IPS-NIHi7 (cell line): ENCODE data around the gene UBE2N.
"Not testable (repeated sequence)": the region's sequence is repeated elsewhere in the genome, so short reads cannot be mapped to it uniquely, and the experiment has no call there.

Source experiments
- DNase-seq: peaks from one replicate; pipeline ENCODE4 v3.0.0; 2012; ENCODE audit warnings: mixed read lengths; ENCODE audit errors: extremely low spot score

Gene UBE2N

GRCh38 chr12:93443576-93443975, 1.8 kb upstream of the UBE2N start:
- DNase-seq: no peak

- DNase-seq: no peak
These were observed 929 bp upstream of the UBE2N start for GRCh38 chr12:93442411-93443340.

GRCh38 chr12:93441081-93441616, 598 bp downstream of the UBE2N start:
- peak; percentile 21 for DNase-seq

GRCh38 chr12:93440043-93440835, 1.5 kb downstream of the UBE2N start:
- no peak for DNase-seq

GRCh38 chr12:93438266-93439050, 3.3 kb downstream of the UBE2N start:
- DNase-seq: no peak

- no peak for DNase-seq
These were observed 7.4 kb downstream of the UBE2N start for GRCh38 chr12:93434256-93434865.

- not testable (repeated sequence) for DNase-seq
These were observed 9.7 kb downstream of the UBE2N start for GRCh38 chr12:93432031-93432430.

- no peak for DNase-seq
These were observed 11.5 kb downstream of the UBE2N start for GRCh38 chr12:93430280-93430679.

- DNase-seq: no peak
These were observed 11.9 kb downstream of the UBE2N start for GRCh38 chr12:93429852-93430251.

GRCh38 chr12:93429448-93429847, 12.3 kb downstream of the UBE2N start:
- no peak for DNase-seq

GRCh38 chr12:93427779-93428564, 13.8 kb downstream of the UBE2N start:
- no peak for DNase-seq

GRCh38 chr12:93426412-93426805, 15.3 kb downstream of the UBE2N start:
- DNase-seq: no peak

GRCh38 chr12:93425736-93426411, 15.9 kb downstream of the UBE2N start:
- no peak for DNase-seq

GRCh38 chr12:93422050-93422449, 19.7 kb downstream of the UBE2N start:
- no peak for DNase-seq

GRCh38 chr12:93419388-93420034, 22.2 kb downstream of the UBE2N start:
- DNase-seq: no peak

GRCh38 chr12:93417967-93418480, 23.7 kb downstream of the UBE2N start:
- no peak for DNase-seq

- DNase-seq: no peak
These were observed 25.9 kb downstream of the UBE2N start for GRCh38 chr12:93415723-93416464.

- DNase-seq: no peak
These were observed 28.7 kb downstream of the UBE2N start for GRCh38 chr12:93413064-93413463.
